Left colon (tissue), 2 donors: ENCODE measurements around the gene UNC5CL. TPM values are rescaled to one million over a fixed set of nuclear protein-coding genes. Genes with fewer than 3 reads are reported as not detected.

ENCODE experiments used
- ATAC-seq: fragments of 200-7000 bp; cut with Tn5 transposase; one replicate; pipeline ENCODE4 v1.9.1; 2020; ENCODE audit warnings: mild to moderate bottlenecking, moderate library complexity
- DNase-seq, 2 donors: peaks; one replicate each; pipeline ENCODE4 v3.0.0-alpha.2; 2020
- intact Hi-C, 2 donors: fragments of 100-400 bp; cut with DNase I in 1 of 2; cut with micrococcal nuclease in 1 of 2; formaldehyde crosslinking; loops; one replicate each; pipeline versions ENCODE4 v1.11.2 to v1.14.0; 2022; cut with DNase I, micrococcal nuclease
- total RNA-seq, 2 donors: library from RNA; stranded (reverse); fragmentation: NEBNext Ultra II Directional; extraction: Animal tissue kit (Norgen Biotek cat#: 25700); gene quantifications; one replicate each; pipeline ENCODE4 v1.2.1, GENCODE V29; 2021
- donor health status: DM: no; HTN: no; CAD: no.
- donor health status: DM: yes; HTN: yes; CAD: no.

UNC5CL gene
- total RNA-seq, 2 donors from 2014 or later: 2.2 to 6.6 TPM

DNA sequence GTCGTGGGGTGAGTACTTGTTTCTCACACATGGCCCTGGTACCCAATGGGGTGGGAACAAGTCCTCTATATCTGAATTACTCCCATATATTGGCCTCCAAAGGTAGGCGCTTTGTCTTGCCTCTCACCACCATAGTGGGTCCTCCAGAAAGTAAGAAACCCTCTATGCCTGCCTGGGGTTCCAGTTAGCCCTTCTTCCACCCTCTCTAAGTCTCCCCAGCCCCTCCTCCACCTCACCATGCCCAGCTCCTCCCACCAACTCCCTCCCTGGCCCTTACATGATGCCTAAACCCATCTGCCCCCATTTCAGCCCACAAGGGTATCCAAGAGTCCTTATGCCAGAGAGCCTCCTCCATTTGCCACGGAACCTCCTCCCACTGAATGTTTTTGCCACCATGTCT lies 4.1 kb upstream of the UNC5CL start:
- intact Hi-C loops: no loop called here
- no peak for DNase-seq
- no peak for ATAC-seq

DNA sequence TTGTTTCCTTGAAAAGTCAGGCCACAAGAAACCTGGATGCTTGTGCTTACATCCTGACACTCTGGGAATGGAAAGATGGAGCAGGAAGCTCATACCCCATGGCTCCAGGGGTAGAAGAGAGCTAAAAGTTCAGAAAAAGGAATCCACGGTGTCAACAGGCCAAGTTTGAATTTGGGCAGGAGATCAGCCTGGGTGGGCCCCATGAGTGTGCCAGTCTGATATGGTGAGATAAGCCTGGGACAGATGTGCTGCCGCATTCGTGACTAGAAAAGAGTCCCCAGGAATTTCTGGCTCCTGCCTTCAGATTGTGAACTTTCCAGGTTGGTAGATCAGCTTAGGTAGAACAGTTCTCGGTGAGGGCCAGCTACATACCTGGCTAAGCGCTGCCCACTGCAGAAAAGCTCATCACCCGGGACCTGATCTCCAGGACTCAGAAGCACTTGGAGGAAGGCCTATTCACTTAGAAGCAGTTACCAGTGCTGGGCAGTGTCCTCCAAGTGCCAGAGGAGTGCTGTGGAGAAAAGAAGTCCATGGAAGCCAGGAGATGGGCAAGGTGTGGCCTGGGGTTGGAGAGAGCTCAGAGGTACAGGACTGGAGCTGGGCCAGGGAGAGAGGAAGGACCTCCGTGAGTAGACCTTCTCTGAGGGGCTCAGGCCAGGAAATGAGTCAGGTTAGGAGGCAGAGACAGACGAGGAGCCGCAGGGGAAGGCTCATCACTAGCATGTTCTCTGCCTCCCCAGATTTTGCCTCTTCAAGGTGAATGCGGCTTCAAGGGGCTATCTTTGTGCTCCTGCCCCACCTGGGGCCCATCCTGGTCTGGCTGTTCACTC lies 3.4 kb upstream of the UNC5CL start, which contains the start of gene TSPO2:
Gene TSPO2 (plus strand): TSS at position 242 of the 830 bp plus-strand sequence. CDS start 519 bp downstream, at position 761.
- ATAC-seq: no peak
- DNase-seq: no peak
- intact Hi-C loops: no loop called here

DNA sequence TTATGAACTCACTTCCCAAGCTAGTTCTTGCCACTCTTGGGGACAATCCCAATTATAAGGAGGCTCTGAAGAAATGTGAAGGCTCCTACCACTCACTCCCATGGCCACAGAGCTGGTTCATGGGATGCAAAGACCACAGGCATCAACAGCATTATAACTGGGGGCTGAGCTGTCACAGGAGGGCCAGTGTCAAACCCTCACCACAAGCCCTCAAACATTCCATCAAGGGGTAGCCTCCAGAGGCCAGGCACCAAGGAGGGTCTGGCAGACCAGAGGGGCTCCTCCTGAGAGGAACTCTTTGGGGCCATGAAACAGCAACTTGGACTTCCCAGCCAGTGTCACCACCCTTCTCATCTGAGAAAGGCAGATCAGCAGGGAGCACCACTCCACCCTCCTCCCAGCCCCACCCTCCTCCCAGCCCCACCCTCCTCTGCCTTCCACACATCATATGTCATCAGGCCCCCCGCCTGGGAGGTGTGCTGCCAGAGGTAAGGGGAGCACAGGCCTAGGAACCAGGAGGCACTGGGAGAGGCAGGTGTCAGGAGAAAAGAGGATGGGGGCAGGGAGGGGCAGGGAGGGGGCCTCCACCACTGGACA lies 2.0 kb upstream of the UNC5CL start:
- DNase-seq (peak in 1 of 2 donors; percentile 41), ATAC-seq (peak; percentile 34)
- intact Hi-C loops: no loop called here

DNA sequence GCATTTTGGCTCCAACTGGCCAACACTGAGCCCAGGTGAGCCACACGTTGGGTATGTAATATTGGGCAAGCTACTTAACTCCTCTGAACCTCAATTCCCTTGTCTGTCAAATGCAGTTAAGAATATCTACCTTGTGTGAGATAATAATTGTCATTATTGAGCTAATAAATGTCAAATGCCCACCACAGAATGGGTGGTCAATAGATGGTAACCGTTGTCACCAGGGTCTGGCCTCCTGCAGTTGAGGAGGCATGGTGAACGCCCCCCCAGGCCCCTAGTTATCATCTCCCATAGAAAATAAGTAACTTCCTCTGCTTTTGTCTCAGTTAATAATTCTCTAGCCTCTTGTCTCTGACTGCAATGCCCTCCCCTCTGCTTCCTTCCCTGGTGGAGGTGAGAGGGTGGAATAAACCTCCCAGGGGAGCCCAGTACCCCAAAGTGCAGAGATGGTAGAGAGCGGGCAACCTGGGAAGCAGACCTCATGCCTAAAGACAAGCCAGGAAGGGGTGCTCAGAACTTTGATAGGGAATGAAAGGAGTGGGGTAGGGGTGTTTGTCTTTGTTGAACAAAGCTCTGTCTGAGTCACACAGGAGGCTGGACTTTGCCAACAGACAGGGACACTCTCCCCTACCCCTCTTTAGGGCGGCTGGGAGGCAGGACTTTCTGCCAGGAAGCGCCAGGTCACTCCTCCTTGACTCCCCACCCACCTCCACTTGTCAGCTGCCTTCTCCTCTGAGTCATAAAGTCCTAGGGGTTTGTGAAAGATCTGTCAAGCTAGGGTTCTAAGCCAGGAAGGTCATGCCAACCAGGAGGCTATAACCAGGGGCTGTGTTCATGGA lies 1.3 kb upstream of the UNC5CL start:
- DNase-seq: peak; percentile 42 to 86
- ATAC-seq: peak; percentile 85
- intact Hi-C loops: no loop called here

DNA sequence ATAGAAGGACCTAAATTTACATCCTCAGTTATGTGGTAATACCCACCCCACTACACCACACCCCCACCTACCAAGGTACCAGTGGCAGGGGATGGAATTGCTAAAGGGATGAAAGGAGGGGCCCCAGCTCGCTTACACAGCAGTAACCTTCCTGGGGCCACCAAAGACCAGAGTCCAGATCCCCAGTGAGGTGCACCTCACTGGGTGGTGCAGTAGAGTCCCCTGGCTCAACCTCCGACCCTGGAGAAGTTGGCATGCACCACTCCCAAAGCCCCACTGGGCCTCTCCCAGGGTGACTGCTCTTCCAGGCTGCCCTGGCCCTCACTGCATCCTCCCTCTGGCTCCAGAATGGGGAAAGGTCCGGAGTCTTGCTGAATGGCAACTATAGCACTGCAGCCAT lies 816 bp downstream of the UNC5CL start:
- DNase-seq (no peak), ATAC-seq (no peak)
- intact Hi-C loops: no loop called here

DNA sequence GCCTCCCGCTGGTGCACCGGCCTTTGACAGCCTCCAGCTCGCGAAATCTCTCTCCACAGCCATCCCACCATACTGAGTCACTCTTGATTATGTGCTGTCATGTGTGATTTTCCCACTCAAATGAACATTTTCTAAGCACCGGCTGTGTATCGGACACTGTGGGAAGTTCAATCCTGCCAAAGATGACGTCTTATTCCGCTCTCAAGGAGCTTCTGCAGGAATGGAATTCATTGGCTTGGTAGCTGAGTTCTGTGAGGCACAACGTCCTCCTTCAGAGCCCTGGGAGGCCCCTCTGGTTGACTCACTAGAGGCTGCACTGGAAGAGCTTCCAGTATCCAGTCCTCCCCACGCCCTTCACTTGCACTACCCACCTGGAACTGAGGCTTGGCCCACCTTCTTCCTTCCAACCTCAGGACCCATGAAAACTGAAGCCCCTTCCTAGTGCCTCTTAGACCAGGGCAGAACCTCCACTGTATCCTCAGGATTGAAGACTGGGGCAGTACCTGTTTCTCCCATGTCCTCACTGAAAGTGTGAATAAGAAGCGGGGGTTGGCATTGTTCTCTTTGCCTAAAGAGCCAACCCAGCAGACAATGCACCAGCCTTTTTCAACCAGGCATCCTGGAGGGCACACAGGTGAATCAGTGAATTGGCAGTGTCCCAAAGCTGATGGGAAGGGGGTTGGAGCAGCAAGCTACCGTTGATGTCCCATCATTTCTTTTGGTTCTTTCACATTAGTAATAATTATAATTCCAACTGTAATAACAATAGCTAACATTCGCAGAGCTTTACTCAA lies 1.7 kb downstream of the UNC5CL start:
- intact Hi-C loops: no loop called here
- no peak for ATAC-seq
- DNase-seq: no peak

DNA sequence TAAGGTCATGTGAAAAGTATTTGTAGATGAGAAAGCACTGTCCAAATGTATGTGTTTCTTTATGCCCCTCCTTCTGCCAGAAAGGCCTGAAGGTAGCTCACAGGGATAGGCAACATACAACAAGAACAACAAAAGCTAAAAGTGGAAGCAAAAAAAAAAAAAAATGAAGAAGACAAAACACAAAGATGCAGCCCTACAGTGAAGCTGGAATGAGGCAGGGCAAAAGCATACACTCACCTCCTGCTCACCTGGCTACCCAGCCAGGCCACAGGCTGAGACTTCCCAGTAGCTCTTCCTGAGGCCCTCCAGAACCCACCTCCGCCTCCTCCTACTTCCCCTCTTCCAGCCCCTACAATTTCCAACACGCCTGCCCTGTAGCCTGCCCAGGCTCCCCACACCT lies 2.4 kb downstream of the UNC5CL start:
- DNase-seq (no peak), ATAC-seq (no peak)
- intact Hi-C loops: no loop called here

DNA sequence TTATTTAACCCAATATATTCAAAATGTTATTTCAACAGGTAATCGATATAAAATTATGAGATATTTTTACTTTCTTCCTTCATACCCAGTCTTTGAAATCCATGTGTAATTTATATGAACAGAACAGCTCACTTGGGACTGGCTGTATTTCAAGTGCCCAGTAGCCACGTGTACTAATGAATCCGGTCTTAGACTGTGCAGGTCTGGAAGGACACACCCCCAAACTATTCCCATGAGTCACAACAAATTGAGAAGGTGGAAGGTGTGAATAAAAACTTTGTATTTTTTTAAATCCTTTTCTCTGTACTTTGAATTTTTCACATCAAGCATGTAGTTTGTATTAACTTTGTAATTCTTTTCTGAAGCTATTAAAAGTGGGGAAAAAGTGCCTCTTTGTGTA lies 2.8 kb downstream of the UNC5CL start:
- DNase-seq: no peak
- intact Hi-C loops: no loop called here
- no peak for ATAC-seq

DNA sequence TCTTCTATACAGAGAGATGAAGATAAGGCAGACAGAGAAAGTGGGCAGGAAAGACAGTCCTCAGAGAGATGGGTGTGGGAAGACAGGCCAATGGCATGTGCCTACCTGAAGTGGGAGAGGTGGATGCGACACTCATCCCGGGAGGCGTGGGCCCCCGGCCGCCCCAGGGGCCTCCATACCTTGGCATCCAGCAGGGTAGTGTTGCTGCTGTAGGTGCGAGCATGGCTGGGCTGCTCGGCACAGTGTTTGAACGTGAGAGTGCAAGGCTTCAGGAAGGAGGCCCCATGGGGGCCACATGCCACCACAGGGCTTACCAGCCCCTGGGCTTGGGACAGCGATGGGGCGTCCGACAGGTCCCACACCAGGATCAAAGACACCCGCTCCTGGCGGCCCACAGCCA lies 5.2 kb downstream of the UNC5CL start:
- DNase-seq (no peak), ATAC-seq (no peak)
- intact Hi-C loops: no loop called here

DNA sequence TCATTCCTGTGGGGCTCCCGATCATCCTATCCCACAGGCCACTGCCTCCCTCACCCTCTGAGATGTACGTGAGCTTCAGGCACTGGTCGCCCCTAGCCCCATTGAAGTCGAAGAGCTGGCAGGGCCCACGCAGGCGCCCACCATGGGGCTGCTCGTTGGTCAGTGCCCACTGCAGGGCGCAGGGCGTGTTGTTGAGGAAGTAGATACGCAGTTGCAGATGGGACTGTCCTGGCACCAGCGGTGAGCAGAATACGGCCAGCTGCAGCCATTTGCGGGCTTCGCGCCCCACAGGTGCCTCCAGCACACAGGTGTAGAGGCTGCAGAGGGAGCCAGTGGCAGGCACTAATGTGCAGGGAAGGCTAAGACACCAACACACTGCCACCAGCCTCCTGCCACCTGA lies 6.2 kb downstream of the UNC5CL start:
- ATAC-seq (no peak), DNase-seq (no peak)
- intact Hi-C loops: no loop called here

DNA sequence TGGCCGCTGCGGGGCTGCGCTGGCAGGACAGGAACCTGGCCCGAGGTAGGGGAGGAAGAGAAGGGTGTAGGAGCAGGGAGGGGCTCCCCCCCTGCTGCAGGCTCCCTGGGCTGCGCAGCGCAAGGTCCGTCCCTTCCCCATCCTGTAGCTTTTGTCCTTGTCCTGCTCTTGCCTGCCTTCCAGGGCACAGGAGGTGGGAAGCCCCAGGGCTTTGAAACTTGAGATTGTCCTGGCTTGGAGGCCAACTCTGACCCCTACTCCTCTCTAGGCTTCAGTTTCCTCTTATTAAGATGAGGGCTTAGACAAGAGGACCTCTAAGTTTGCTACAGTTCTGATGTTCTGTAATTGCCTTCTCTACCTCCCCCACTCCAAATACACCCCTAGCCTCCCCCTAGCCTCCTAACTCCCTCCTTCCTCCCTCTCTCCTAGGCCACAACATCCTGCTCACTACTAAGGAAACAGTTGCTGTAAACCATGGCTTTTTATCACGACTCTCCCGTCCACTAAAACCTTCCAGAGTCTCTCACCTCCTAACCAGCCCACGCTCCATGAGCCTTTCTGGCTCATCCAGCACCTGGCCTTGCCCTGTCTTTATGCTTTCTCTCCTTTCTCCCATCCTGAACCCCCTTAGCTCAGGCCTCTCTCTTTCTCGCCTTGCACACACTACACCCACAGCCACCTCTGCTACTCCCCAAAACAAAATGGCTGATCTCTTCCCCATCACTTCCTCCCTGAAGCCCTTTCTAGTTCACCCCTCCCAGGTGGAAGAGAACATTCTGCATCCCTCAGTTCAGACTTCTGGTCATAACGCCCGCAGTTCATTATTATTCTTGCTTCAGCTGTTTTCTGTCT lies 10.2 kb downstream of the UNC5CL start:
- intact Hi-C loops: no loop called here
- ATAC-seq (peak; percentile 76), DNase-seq (no peak)

DNA sequence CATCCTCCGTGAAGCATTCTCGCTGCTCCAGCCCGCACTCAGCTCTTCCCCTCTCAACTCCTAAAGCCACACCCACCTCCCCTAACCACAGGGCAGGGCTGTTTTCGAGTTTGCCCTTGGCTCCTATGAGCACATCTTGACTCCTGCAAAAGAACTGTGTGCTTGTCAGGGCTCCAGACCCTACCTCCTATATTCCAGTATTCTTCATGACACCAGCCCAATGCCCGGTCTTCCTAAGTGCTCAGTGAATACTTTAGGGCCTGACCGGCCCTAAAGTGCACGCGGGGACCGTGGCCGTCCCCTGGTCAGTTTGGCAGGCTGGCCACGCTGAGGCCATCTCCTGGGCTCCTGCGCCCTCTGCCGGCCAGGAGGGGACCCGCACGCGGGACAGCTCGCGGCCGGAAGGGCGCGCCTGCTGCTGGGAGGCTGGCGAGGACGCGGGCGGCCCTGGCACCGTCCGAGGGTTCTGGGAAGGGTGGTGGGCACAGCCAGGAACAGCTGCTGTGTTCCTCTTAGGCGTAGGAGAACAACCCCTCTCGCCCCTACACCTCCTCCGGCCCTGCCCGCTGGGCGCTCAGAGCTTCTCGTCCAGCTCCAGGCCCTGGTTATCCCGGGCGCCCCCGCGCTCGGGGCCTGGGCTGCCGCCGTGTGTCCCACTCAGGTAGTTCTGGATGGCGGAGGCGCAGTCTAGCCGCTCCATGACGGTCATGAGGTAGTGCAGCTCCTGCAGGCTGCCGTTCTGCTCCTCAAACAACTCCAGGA lies 11.0 kb downstream of the UNC5CL start:
- ATAC-seq: peak; percentile 94
- intact Hi-C loops: no loop called here
- DNase-seq: peak; percentile 57 to 91

DNA sequence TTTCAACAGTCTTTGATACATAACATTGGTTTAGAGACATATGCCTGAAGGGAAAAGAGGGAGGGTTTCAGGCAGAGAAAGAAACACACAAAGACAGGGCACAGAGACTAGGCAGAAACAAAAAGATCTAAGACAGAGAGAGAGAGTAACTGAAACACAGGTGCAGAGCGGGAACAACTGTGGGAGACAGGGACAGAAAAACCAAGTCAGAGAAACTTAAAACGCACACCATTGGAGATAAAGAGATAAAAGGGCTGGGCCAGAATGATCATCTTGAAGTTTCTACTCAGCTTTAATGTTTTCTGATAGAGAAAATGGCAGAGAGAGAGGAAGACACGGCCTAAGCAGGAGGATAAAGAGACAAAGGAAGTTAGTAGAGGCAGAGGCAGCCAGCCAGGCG lies 11.8 kb downstream of the UNC5CL start:
- ATAC-seq (no peak), DNase-seq (no peak)
- intact Hi-C loops: no loop called here

DNA sequence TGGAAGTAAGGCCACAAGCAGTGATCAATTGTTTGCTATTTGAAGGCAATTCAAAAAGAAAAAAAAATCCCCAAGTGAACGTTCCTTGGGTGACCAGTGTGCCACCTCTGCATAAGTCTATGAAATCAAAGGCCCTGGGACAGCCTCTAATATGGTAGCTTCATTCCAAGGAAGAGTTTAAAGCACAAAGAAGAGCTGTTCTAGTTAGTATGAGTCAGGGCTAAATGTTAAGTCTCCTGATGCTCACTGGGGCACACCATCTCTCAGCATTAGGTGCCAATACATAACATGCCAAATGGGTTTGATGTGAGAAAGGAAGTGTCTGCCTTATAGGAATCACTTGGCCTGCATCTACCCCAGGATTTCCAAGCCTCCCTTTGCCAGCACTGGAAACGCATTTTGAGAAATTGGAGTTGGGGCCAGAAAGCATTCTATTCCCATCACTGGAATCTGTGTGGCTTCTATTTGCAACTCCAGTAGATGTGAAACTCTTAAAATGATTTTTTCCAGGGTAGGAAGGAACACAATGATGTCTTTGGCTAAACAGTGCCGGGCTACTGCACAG lies 13.0 kb downstream of the UNC5CL start:
- ATAC-seq: no peak
- DNase-seq: no peak
- intact Hi-C loops: no loop called here

DNA sequence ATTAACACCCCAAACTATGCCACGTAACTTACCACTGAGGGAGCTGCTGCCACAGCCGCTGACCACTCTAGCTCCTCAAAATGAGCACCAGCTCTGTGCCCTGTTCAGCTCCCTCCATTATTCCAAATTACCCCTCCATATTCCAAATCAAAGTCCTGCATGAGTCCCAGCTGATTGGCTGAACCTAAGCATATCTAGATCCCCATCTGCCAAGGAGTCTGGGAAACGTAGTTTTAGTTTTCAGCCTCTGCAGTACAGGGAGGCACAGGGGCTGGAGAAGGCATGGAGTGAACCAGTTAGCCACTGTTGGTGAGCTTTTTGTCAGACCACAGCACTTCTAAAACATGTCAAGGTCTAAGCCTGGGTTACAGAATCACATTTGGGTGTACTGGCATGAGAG lies 15.9 kb downstream of the UNC5CL start:
- ATAC-seq: no peak
- intact Hi-C loops: loop anchor here in 1 of 2 donors (5.0 kb wide), 1 partner anchor 126 kb away; no protein-coding TSS in a partner anchor

DNA sequence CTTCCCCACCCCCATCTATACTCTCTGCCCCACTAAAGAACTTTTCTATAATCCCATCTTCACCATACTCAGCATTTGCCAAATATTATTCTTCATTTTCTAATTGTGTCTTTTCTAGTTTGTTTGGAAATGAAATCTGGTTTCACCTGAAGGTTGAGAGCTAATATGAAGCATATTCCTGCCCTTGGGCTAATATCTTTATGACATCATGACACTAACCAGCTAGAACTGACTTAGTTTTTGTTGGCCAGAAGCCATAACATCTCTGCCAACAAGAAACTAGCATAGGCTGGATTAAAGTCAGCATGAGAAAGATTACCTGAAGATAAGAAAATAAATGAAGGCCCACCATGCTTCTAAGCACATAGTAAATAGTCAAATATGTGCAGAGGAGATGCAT lies 16.7 kb downstream of the UNC5CL start:
- ATAC-seq (peak; percentile 73), DNase-seq (no peak)
- intact Hi-C loops: loop anchor here in 1 of 2 donors (5.0 kb wide), 1 partner anchor 125 kb away; no protein-coding TSS in a partner anchor

More for the DNA sequence above, 15.9 kb downstream of the UNC5CL start:
- DNase-seq: no peak

DNA sequence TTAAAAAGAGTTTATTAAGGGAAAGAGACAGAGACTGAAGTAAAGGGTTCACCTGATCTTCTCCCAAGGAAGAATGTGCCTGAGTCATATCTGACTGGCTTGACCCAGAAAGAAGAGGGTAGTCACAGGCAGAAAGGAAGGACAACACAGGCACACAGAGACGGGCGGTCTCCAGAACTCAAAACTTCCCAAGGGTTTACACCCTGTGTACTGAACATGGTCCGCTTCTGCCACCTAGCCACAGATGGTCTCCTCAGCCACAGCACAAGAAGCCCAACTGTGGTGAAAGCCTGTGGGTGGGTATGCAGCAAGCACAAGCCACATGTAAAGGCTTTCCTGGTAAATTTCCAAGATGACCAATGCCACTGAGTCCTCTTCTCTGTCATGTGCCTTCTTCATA lies 17.2 kb downstream of the UNC5CL start:
- ATAC-seq (no peak), DNase-seq (no peak)
- intact Hi-C loops: loop anchor here in 1 of 2 donors (5.0 kb wide), 1 partner anchor 125 kb away; no protein-coding TSS in a partner anchor
